NOMO-1 (cell line): ENCODE data around the gene PRKCE.

ENCODE experiments used
- DNase-seq, 2 experiments: peaks; one replicate each; lab custom pipeline; 2025; ENCODE audit not compliant: unreplicated experiment in 2 of 2; lab: John Stamatoyannopoulos, UW

PRKCE gene

DNA sequence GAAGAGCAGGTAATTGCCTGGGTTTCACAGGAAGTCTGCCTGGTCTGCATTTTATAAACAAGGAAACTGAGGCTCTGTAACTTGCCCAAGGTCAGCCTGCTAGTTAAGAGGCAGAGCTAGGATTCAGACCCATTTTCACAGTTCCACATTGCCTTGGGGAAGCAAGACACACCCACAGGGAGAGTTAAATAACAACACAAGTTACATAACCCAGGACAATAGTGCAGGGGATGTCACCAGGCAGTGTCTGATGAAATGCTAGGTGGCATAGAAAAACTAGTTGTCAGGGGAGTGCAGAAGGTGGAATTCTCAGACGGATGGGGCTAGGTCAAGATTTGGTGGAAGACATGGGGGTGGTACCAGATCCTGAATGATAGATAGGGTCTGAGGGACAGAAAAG lies 69.7 kb downstream of the PRKCE start:
- no peak for DNase-seq

DNA sequence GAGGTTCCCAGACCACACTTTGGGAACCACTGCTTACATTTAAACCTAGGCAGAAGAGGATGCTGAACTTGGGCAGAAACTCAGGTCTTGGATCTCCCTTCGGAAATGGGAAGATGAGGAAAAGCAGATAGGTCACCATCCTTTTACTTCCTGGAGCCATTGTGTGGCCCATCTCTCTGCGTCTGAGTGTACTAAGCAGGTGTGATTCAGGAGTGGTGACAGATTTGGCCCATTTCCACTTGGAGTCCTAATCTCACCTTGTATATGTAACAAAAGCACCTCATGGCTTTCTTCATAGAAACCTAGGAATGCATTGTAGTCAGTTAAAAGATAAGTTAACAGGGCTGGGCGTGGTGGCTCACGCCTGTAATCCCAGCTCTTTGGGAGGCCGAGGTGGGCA lies 71.0 kb downstream of the PRKCE start:
- DNase-seq = no peak

- no peak for DNase-seq
Observed at GRCh38 chr2:45723857-45724256, 72.4 kb downstream of the PRKCE start.

DNA sequence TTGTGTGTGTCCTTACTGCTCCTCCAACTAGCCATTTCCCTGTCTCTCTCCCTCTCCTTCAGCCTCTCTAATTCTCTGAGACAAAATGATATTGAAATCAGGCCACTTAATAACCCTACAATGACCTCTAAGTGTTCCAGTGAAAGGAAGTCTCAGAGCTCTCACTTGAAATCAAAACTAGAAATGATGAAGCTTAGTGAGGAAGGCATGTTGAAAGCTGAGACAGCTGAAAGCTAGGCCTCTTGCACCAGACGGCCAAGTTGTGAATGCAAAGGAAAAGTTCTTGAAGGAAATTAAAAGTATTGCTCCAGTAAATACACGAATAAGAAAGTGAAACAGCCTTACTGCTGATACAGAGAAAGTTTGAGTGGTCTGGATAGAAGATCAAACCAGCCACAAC lies 72.9 kb downstream of the PRKCE start:
- no peak for DNase-seq

DNA sequence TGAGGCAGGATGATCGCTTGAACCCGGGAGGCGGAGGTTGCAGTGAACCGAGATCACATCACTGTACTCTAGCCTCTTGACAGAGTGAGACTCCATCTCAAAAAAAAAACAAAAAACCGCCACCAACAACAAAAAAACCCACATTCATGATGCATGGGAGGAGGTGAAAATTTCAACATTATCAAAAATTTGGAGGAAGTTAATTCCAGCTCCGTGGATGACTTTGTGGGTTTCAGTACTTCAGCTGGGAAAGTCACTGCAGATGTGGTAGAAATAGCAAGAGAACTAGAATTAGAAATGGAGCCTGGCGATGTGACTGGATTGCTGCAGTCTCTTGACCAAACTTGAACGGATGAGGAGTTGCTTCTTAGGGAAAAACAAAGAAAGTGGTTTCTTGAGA lies 74.3 kb downstream of the PRKCE start:
- DNase-seq = no peak

DNA sequence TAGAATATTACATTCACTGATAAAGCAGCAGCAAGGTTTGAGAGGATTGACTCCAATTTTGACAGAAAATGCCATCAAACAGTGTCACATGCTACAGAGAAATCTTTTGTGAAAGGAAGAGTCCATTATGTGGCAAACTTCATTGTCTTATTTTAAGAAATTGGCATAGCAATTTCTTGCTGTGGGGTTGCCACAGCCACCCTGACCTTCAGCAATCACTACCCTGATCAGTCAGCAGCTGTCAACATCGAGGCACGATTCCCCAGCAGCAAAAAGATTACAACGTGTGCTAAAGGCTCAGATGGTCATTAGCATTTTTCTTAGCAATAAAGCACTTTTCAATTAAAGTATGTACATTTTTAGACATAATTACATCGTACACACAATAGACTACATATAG lies 74.7 kb downstream of the PRKCE start:
- no peak for DNase-seq

- DNase-seq = peak; percentile 35 to 79
Observed at GRCh38 chr2:45728458-45728942, 77.0 kb downstream of the PRKCE start.

DNA sequence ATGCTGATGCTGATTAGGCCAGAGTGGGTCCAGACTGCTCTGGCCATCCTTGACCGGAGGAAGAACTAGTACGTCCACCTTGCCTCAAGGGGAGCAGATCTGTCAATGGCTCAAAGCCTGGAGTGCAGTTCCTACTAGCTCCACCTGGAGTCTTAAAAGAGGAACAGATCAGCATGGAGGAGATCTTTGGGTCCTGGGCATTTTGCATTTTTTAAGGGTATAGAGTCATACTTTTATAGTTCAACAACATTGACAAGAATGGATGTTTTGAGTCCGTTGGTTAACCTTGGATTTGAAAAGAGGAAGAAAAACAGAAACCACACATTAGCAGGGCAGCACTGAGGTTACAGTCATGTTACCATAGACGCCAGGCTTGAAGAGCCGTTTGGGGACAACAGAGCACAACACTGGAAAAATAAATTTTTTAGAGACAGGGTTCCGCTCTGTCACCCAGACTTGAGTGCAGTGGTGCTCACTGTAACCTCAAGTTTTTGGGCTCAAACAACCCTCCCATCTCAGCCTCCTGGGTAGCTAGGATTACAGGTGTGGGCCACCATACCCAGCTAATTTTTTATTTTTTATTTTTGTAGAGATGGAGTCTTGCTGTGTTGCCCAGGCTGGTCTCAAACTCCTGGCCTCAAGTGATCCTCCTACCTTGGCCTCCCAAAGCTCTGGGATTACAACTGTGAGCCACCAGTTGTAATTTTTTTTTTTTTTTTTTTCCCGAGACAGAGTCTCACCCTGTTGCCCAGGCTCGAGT lies 78.5 kb downstream of the PRKCE start:
- DNase-seq = peak; percentile 84 to 96

GRCh38 chr2:45731141-45731540 lies 79.7 kb downstream of the PRKCE start:
- no peak for DNase-seq

- no peak for DNase-seq
Observed at GRCh38 chr2:45732436-45732835, 81.0 kb downstream of the PRKCE start.

DNA sequence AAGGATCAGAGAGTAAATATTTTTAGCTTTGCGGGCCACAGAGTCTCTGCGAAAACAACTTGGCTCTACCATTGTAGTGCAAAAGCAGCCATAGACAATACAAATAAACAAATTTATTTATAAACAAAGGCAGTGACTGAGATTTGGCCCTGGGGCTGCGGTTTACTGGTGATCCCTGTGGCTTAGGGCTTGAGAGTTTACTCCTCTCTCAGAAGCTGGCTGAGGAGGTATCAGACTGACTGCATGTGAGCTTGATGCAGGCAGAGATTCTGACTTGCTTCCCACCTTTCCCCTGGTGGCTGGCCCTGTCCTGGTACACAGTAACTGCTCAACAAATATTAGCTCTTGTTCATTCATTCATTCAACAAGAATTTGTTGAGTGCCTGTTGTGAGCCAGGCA lies 81.5 kb downstream of the PRKCE start:
- no peak for DNase-seq

DNA sequence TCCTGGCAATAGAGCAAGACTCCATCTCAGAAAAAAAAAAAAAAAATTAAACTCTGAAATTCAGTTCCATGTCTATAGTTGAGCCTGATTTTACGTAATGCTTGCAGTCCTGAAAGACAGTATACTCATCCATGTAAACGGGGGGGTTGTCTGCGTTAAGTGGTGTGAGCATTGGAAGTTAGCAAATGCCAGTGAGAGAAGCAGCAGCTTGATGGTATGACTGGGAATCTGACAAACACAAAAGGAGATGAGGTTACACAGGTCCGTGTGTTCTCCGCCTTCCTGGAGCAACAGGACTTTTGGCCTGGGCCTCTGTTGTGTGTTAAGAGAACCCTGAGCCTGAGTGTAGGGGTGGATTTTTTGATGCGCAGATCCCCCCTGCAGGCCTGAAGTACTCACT lies 82.9 kb downstream of the PRKCE start:
- no peak for DNase-seq

DNA sequence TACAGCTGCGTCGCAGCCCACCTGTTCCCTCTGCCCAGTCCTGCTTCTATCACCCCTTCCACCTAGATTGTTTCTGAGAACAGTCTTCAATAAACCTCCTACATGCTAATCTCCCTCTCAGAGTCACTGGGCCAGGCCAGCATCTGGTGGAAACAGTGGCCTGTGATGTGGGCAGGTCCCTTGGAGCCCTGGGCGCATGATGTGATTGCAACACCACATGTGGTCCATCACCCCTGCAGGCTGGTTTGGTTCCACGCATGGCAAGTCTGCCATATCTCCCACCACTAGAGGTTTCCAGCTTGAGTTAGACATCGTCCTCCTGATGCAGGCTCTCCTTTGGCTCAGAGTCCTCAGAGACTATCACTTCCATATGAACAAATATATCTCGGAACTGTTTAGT lies 83.5 kb downstream of the PRKCE start:
- no peak for DNase-seq

DNA sequence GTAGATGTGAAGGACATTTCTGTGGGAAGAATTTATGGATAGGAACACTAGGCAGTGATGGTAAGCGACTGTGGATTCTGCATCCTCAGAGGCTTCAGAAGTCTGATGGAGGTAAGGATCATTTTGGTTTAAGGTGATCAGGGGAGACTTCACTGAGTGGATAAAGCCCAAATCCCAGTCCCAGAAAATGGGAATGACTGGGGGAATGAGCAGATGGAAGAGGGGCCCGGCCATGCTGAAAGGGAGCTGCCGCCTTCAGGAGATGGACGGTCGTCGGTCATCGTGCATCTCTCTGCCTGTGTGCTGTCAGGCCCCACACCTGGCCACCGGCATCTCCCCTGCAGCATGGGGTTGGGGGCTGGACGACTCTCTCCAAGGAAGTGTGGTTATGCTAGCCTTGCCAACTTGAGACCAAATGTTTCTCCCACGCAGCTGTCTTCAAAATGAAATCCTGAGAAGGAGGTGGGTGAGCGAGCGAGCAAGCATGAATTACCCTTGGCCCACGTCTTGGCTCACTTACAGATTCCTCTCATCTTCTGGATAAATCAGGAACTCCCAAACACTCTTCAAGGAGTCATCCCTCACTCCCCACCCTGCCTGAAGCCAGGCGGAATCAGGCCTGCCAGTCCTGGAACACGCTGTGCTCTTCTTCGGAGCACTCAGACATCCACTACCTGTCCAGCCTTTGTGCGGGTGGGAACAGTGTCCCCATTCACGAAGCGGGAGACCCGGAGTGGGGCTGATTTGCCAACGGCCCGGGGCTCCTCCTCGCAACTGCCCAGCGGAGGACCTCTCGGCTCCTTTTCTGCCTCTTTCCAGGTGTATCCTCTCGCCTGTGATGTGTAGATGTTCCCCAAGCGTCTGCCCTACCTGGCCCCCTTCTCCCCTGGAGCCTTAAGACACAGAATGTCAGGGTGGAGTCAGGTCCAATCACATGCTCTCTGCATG lies 85.6 kb downstream of the PRKCE start:
- DNase-seq = no peak

DNA sequence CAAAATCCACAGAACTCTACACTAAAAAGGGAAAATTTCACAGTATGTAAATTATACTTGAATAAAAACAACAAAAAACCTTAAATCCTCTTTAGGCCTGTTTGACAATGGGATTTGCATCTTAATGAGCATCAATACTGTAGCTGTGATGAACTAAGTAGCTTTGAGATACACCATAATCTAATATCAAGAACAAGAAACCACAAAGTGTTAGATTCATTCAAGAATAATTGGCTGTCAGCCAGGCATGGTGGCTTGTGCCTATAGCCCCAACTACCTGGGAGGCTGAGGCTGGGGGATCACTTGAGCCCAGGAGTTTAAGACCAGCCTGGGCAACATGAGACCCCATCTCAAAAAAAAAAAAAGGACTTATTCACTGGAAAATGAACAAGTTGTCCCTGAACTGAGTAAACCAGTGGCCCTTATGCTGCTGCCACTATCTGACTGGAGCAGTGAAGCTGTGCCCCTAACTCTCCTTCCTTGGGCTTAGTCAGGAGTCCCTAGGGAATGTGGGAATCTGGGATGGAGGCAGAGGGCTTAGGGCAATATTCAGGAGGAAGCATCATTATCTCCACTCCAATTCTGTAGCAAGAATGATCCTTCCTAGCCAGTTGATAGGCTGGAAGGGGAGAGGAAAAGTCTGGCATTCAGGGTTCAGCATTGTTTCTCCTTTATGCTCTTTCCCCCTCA lies 88.5 kb downstream of the PRKCE start:
- no peak for DNase-seq

- DNase-seq = no peak
Observed at GRCh38 chr2:45741161-45741850, 89.8 kb downstream of the PRKCE start.

DNA sequence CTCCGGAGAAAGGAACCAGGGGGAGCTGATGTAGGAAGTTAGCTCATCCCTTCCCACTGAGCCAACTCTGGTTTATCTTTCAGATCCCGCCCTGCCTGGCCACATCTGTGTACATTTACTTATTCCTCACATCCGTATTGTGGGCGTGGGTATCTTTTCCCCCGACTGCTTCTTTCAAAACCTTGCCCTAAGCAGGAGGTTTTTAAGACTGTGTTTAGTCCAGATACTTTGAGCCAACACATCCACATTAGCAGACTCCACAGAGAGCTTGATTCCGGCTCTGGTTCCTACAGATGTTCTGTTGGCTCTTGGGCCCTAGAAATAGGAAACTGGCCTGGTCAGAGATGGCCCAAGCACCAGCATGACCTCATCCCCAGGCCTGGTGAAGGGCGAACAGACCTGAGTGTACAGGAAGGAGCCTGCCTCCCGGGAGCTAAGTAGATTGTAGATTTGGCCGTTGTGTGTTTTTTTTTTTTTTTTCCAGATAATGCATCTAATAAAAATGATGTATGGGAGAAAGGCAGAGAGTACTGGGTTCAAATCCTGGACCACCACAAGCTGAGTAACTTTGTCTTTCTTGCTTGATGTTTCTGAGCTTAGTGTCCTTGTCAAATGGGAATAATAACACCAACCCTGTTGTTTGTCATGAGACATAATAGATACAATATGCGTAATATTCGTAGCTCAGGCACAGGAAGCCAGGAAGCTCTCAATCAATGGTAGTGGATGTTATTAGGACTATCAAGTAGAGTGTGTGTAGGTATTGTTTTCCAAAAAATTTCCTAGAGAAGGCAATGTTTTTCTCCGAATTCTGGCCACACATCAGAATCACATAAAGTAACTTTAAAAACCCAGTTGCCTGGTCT lies 92.3 kb downstream of the PRKCE start:
- DNase-seq = no peak

DNA sequence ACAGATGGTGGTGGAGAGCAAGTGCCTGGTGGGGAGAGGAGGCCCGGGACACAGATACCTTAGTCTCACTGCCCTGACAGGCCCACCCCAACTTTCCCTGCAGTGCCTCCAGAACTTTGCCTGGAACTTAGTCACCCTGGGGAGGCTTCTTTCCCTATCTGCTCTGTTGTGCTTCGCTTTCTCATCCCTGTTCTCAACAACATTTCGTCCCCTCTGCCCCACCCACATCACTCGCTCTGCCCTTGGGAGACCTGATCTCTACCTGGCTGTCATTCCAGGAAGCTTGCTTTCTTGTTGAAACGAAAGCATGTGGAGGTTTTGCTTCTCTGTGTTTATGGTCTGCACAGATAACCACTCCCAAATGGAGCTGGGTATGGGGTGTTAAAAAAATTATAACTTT lies 93.8 kb downstream of the PRKCE start:
- no peak for DNase-seq

GRCh38 chr2:45746888-45747287 lies 95.4 kb downstream of the PRKCE start:
- DNase-seq = no peak

DNA sequence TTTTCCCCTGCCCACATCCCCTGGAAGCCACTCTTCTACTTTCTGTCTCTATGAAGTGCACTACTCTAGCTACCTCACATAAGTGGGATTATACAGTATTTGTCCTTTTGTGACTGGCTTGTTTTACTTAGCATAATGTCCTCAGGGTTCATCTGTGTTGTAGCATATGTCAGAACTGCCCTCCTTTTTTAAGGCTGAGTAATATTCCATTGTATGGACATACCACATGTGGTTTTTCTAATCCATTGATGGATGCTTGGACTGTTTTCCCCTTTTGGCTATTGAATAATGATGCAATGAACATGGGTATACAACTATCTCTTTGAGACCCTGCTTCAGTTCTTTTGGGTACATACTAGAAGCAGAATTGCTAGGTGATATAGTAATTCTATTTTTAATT lies 95.9 kb downstream of the PRKCE start:
- DNase-seq = no peak
